Astrocyte of the spinal cord (primary cell): ENCODE results near the gene POLR2M.

Source experiments
- DNase-seq: peaks from one replicate; pipeline ENCODE4 v3.0.0; 2011; ENCODE audit warnings: low read depth, low spot score
- H3K4me3 ChIP-seq: 2 replicates; pipeline ENCODE4 v1.5.1; 2011; ENCODE audit warnings: low read depth, mild to moderate bottlenecking, low read length, moderate library complexity
- CTCF ChIP-seq: IDR thresholded peaks from 2 replicates; pipeline ENCODE4 v1.5.1; 2012; ENCODE audit warnings: low read depth, mild to moderate bottlenecking, low read length, inconsistent platforms
- in situ Hi-C: cut with HindIII; loops from 2 replicates; pipeline ENCODE4 v1.10.0; 2017; ENCODE audit warnings: low sequenced_read_pairs

The POLR2M gene

DNA sequence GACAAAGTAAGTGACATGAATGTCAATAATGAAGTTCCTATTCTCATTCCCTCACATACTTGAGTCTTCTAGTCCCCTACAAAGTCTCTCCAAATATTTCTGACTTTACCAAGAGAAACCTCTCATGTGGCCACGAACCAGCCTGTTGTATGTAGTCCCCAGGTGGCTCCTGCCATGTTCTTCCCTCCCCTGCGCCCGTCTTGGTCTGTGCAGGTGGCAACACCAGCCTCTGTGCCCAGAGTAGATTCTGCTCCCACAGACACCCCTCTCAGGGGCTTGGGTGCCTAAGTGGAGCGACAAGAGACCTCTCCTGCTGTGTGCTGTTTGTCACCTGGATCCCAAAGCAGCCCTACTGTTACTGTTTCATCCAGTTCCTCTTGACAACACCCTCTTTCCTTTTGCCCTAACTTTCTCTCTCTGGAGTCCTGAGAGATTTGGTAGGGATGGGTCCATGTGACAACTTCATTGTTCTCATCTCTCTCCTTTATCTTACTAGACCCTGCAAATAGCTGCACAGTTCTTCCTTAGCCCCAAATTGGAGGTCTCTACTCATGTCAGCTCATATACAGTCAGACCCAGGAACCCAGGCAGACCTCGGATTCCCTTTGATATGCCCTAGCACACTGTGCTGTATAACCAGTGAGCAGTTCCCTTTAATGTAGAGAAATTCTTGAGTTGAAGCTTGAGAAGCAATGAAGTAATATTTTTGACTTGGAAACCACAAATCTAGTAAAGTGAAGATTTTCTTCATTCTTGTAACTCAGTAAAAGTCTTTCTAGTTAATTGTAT, 56.9 kb downstream of the POLR2M start:
- no peak for DNase-seq
- TF ChIP-seq CTCF: no peak
- H3K4me3 ChIP-seq: no peak overlapping the region
- in situ Hi-C loops: no loop called here
